Kidney (tissue), 14 donors: Measurements from ENCODE around the gene SOX2. TPM values are rescaled to one million over a fixed set of nuclear protein-coding genes. Genes with fewer than 3 reads are reported as not detected.
A peak's percentile ranks its signal among the peaks of the same experiment; 100 is the strongest.

Experiments
- DNase-seq, 5 donors: peaks; one replicate each; pipeline ENCODE4 v3.0.0-alpha.2; 2013 to 2020
- FAIRE-seq: peaks from 2 replicates; lab custom pipeline; 2012; peaks lifted over from hg19 to GRCh38; lab: Jason Lieb, UNC
- H3K27ac ChIP-seq, 2 donors: one replicate each; pipeline ENCODE4 v1.7.0; 2013; ENCODE audit warnings: low read depth in 2 of 2, low read length in 2 of 2, inconsistent platforms in 1 of 2
- H3K27me3 ChIP-seq: one replicate; pipeline ENCODE4 v1.7.1; 2013; ENCODE audit warnings: low read length, inconsistent platforms; ENCODE audit not compliant: control insufficient read depth, insufficient read depth
- H3K36me3 ChIP-seq, 3 donors: one replicate each; pipeline versions ENCODE4 v1.7.0 to v1.7.1; 2013; ENCODE audit warnings: low read length in 3 of 3, control low read depth in 1 of 3, inconsistent platforms in 1 of 3; ENCODE audit not compliant: insufficient read depth in 3 of 3, control insufficient read depth in 2 of 3
- H3K4me1 ChIP-seq, 3 donors: one replicate each; pipeline versions ENCODE4 v1.7.0 to v1.7.1; 2013; ENCODE audit warnings: low read length in 3 of 3, inconsistent platforms in 1 of 3, low read depth in 1 of 3; ENCODE audit not compliant: control insufficient read depth in 2 of 3, insufficient read depth in 2 of 3
- H3K4me3 ChIP-seq, 3 donors: one replicate each; pipeline versions ENCODE4 v1.7.0 to v1.8.1; 2013; ENCODE audit warnings: low read length in 3 of 3, control low read depth in 1 of 3, inconsistent platforms in 1 of 3
- H3K9ac ChIP-seq, 3 donors: one replicate each; pipeline versions ENCODE4 v1.7.0 to v1.7.1; 2013; ENCODE audit warnings: low read length in 3 of 3, control low read depth in 1 of 3, inconsistent platforms in 1 of 3
- H3K9me3 ChIP-seq, 3 donors: one replicate each; pipeline versions ENCODE4 v1.7.0 to v1.7.1; 2013; ENCODE audit warnings: low read length in 3 of 3, control low read depth in 1 of 3, inconsistent platforms in 1 of 3; ENCODE audit not compliant: control insufficient read depth in 2 of 3, insufficient read depth in 1 of 3
- CTCF ChIP-seq: IDR thresholded peaks from 3 replicates; pipeline ENCODE4 v1.5.1; 2012; ENCODE audit warnings: mild to moderate bottlenecking, moderate library complexity, borderline replicate concordance; ENCODE audit not compliant: insufficient read depth; ENCODE audit errors: extremely low read depth
- intact Hi-C: fragments of 100-400 bp; cut with DNase I; formaldehyde crosslinking; loops from one replicate; pipeline ENCODE4 v1.11.1; 2022
- polyA plus RNA-seq: library from polyadenylated mRNA; stranded (reverse); fragments of 350-450 nt; fragmentation: Illumina TruSeq; extraction: RNeasy Lipid Tissue Mini Kit (QIAGEN cat#74804); gene quantifications from one replicate; pipeline ENCODE4 v1.2.3, GENCODE V29; 2014; ENCODE audit warnings: low read depth, low replicate concordance; ENCODE audit not compliant: insufficient read depth
- total RNA-seq: library from RNA; stranded (reverse); fragmentation: NEBNext Ultra II Directional; extraction: Animal tissue kit (Norgen Biotek cat#: 25700); gene quantifications from one replicate; pipeline ENCODE4 v1.2.1, GENCODE V29; 2021
- donor health status: control.
- donor health status: control.
- donor health status: control.
- donor health status: control.
- donor health status: control.
- donor health status: DM: yes; HTN: yes; CAD: no.
- donor health status: Normal renal cell carcinoma (clear cell type).

The SOX2 gene
- total and polyA plus RNA-seq, 2 donors from 2014 or later = 0.13 TPM; not detected in 1

GRCh38 chr3:181730316-181730715 lies 18.6 kb downstream of the SOX2 start:
- Histone ChIP-seq H3K4me1 (peaks cover 0 to 4% (median 0%) of the 10 kb centered on the region in 3 donors), H3K4me3 (no peak overlapping the region), H3K27me3 (peaks cover 52% of the 10 kb centered on the region), H3K9ac (no peak overlapping the region), H3K9me3 (no peaks in the 10 kb centered on the region), H3K36me3 (no peaks in the 10 kb centered on the region), H3K27ac (no peak overlapping the region)
- DNase-seq = peak in 1 of 5 donors; percentile 7
- no peak for FAIRE-seq
- TF ChIP-seq CTCF = no peak
- intact Hi-C loops = no loop called here

GRCh38 chr3:181730934-181731333 lies 19.2 kb downstream of the SOX2 start:
- H3K36me3 ChIP-seq = no peaks in the 10 kb centered on the region
- H3K9ac ChIP-seq = no peak overlapping the region
- no peak overlapping the region for H3K4me3 ChIP-seq
- H3K27me3 ChIP-seq = peaks cover 49% of the 10 kb centered on the region
- DNase-seq = no peak
- H3K9me3 ChIP-seq = no peaks in the 10 kb centered on the region
- no peak overlapping the region for H3K27ac ChIP-seq
- no peak for TF ChIP-seq CTCF
- FAIRE-seq = no peak
- H3K4me1 ChIP-seq = peaks cover 0 to 4% (median 0%) of the 10 kb centered on the region in 3 donors
- intact Hi-C loops = no loop called here

- intact Hi-C loops = no loop called here
- no peak for TF ChIP-seq CTCF
- H3K27me3 ChIP-seq = peaks cover 3% of the 10 kb centered on the region
- no peak overlapping the region for H3K9ac ChIP-seq
- no peak overlapping the region for H3K4me3 ChIP-seq
- H3K9me3 ChIP-seq = no peaks in the 10 kb centered on the region
- no peak overlapping the region for H3K27ac ChIP-seq
- FAIRE-seq = no peak
- no peak for DNase-seq
- no peaks in the 10 kb centered on the region for H3K36me3 ChIP-seq
- H3K4me1 ChIP-seq = no peaks in the 10 kb centered on the region
Measured at GRCh38 chr3:181735911-181736310, 24.2 kb downstream of the SOX2 start.

- H3K9me3 ChIP-seq = no peaks in the 10 kb centered on the region
- DNase-seq (no peak), FAIRE-seq (no peak)
- no peak for TF ChIP-seq CTCF
- H3K27ac ChIP-seq = no peak overlapping the region
- no peak overlapping the region for H3K4me3 ChIP-seq
- no peaks in the 10 kb centered on the region for H3K4me1 ChIP-seq
- no peak overlapping the region for H3K9ac ChIP-seq
- H3K27me3 ChIP-seq = no peaks in the 10 kb centered on the region
- H3K36me3 ChIP-seq = no peaks in the 10 kb centered on the region
- intact Hi-C loops = no loop called here
Measured at GRCh38 chr3:181738551-181738950, 26.8 kb downstream of the SOX2 start.
